ENCODE results near the gene DMD. TPM values are rescaled to one million over a fixed set of nuclear protein-coding genes. Genes with fewer than 3 reads are reported as not detected.

DMD gene
- total and polyA plus RNA-seq, 5 donors = 49.5 to 173 (median 125) TPM

- DNase-seq = peak in 2 of 3 donors; percentile 9 to 31
- ATAC-seq = no peak
- intact Hi-C loops (cut with DNase I) = no loop called here
- WGBS = 75% methylated on average over 4 of the region's 4 CpGs
- no peaks in the 10 kb centered on the region for H3K27me3 ChIP-seq (ENCODE audit: control insufficient read depth, insufficient read depth)
- H3K4me1 ChIP-seq (ENCODE audit: control insufficient read depth, insufficient read depth, low read length) = no peaks in the 10 kb centered on the region
- H3K4me3 ChIP-seq (ENCODE audit: low read length) = no peak overlapping the region
- no peak overlapping the region for H3K27ac ChIP-seq (ENCODE audit: low read length)
- no peaks in the 10 kb centered on the region for H3K9me3 ChIP-seq (ENCODE audit: control insufficient read depth, low read length)
Observed at GRCh38 chrX:32041181-32041580, 1170.2 kb downstream of the DMD start.

- Histone ChIP-seq H3K9me3 (ENCODE audit: control insufficient read depth, low read length) (no peaks in the 10 kb centered on the region), H3K27me3 (ENCODE audit: control insufficient read depth, insufficient read depth) (no peaks in the 10 kb centered on the region), H3K4me3 (ENCODE audit: low read length) (no peak overlapping the region), H3K27ac (ENCODE audit: low read length) (no peak overlapping the region), H3K4me1 (ENCODE audit: control insufficient read depth, insufficient read depth, low read length) (no peaks in the 10 kb centered on the region)
- no peak for DNase-seq
- 78% methylated on average over 3 of the region's 3 CpGs for WGBS
- no peak for ATAC-seq
- intact Hi-C loops (cut with DNase I) = no loop called here
Observed at GRCh38 chrX:32026772-32027171, 1184.6 kb downstream of the DMD start.

- no peak overlapping the region for H3K27ac ChIP-seq (ENCODE audit: low read length)
- H3K27me3 ChIP-seq (ENCODE audit: control insufficient read depth, insufficient read depth) = no peaks in the 10 kb centered on the region
- intact Hi-C loops (cut with DNase I) = no loop called here
- H3K4me1 ChIP-seq (ENCODE audit: control insufficient read depth, insufficient read depth, low read length) = no peaks in the 10 kb centered on the region
- no peak for ATAC-seq
- H3K9me3 ChIP-seq (ENCODE audit: control insufficient read depth, low read length) = no peaks in the 10 kb centered on the region
- no peak overlapping the region for H3K4me3 ChIP-seq (ENCODE audit: low read length)
- 93% methylated on average over 9 of the region's 9 CpGs for WGBS
- DNase-seq = peak in 1 of 3 donors; percentile 21
Observed at GRCh38 chrX:32024072-32024471, 1187.3 kb downstream of the DMD start.

GRCh38 chrX:32016195-32016594, 1195.2 kb downstream of the DMD start:
- intact Hi-C loops (cut with DNase I) = no loop called here
- 84% methylated on average over 6 of the region's 6 CpGs for whole genome bisulfite sequencing
- no peak for DNase-seq
- no peak overlapping the region for H3K27ac ChIP-seq (ENCODE audit: low read length)
- no peak overlapping the region for H3K4me3 ChIP-seq (ENCODE audit: low read length)
- H3K9me3 ChIP-seq (ENCODE audit: control insufficient read depth, low read length) = no peaks in the 10 kb centered on the region
- H3K4me1 ChIP-seq (ENCODE audit: control insufficient read depth, insufficient read depth, low read length) = no peaks in the 10 kb centered on the region
- H3K27me3 ChIP-seq (ENCODE audit: control insufficient read depth, insufficient read depth) = no peaks in the 10 kb centered on the region
- no peak for ATAC-seq

GRCh38 chrX:32010948-32011347, 1200.4 kb downstream of the DMD start:
- ATAC-seq (no peak), DNase-seq (no peak)
- 87% methylated on average over 5 of the region's 5 CpGs for WGBS
- Histone ChIP-seq H3K9me3 (ENCODE audit: control insufficient read depth, low read length) (no peaks in the 10 kb centered on the region), H3K27me3 (ENCODE audit: control insufficient read depth, insufficient read depth) (no peaks in the 10 kb centered on the region), H3K4me3 (ENCODE audit: low read length) (no peak overlapping the region), H3K27ac (ENCODE audit: low read length) (no peak overlapping the region), H3K4me1 (ENCODE audit: control insufficient read depth, insufficient read depth, low read length) (no peaks in the 10 kb centered on the region)
- intact Hi-C loops (cut with DNase I) = no loop called here

- Histone ChIP-seq H3K9me3 (ENCODE audit: control insufficient read depth, low read length) (no peaks in the 10 kb centered on the region), H3K4me1 (ENCODE audit: control insufficient read depth, insufficient read depth, low read length) (no peaks in the 10 kb centered on the region), H3K27me3 (ENCODE audit: control insufficient read depth, insufficient read depth) (no peaks in the 10 kb centered on the region), H3K27ac (ENCODE audit: low read length) (no peak overlapping the region), H3K4me3 (ENCODE audit: low read length) (no peak overlapping the region)
- intact Hi-C loops (cut with DNase I) = no loop called here
- DNase-seq (no peak), ATAC-seq (no peak)
- WGBS = 76% methylated on average over 4 of the region's 4 CpGs
Observed at GRCh38 chrX:32010212-32010611, 1201.1 kb downstream of the DMD start.

- H3K4me3 ChIP-seq (ENCODE audit: low read length) = no peak overlapping the region
- no peak overlapping the region for H3K27ac ChIP-seq (ENCODE audit: low read length)
- no peaks in the 10 kb centered on the region for H3K27me3 ChIP-seq (ENCODE audit: control insufficient read depth, insufficient read depth)
- no peak for ATAC-seq
- no peaks in the 10 kb centered on the region for H3K4me1 ChIP-seq (ENCODE audit: control insufficient read depth, insufficient read depth, low read length)
- WGBS = 42% methylated on average over 4 of the region's 4 CpGs
- intact Hi-C loops (cut with DNase I) = no loop called here
- DNase-seq = no peak
- no peaks in the 10 kb centered on the region for H3K9me3 ChIP-seq (ENCODE audit: control insufficient read depth, low read length)
Observed at GRCh38 chrX:31993637-31994036, 1217.7 kb downstream of the DMD start.

GRCh38 chrX:31988975-31989374, 1222.4 kb downstream of the DMD start:
- WGBS = 92% methylated on average over 5 of the region's 5 CpGs
- intact Hi-C loops (cut with DNase I) = no loop called here
- Histone ChIP-seq H3K27me3 (ENCODE audit: control insufficient read depth, insufficient read depth) (no peaks in the 10 kb centered on the region), H3K4me1 (ENCODE audit: control insufficient read depth, insufficient read depth, low read length) (no peaks in the 10 kb centered on the region), H3K27ac (ENCODE audit: low read length) (no peak overlapping the region), H3K9me3 (ENCODE audit: control insufficient read depth, low read length) (no peaks in the 10 kb centered on the region), H3K4me3 (ENCODE audit: low read length) (no peak overlapping the region)
- ATAC-seq = no peak
- DNase-seq = no peak

GRCh38 chrX:31981546-31982062, 1229.7 kb downstream of the DMD start:
- H3K4me1 ChIP-seq (ENCODE audit: control insufficient read depth, insufficient read depth, low read length) = no peaks in the 10 kb centered on the region
- no peak for DNase-seq
- 77% methylated on average over 7 of the region's 7 CpGs for WGBS
- no peak for ATAC-seq
- H3K27me3 ChIP-seq (ENCODE audit: control insufficient read depth, insufficient read depth) = no peaks in the 10 kb centered on the region
- no peak overlapping the region for H3K27ac ChIP-seq (ENCODE audit: low read length)
- intact Hi-C loops (cut with DNase I) = no loop called here
- H3K9me3 ChIP-seq (ENCODE audit: control insufficient read depth, low read length) = no peaks in the 10 kb centered on the region
- H3K4me3 ChIP-seq (ENCODE audit: low read length) = no peak overlapping the region

- Histone ChIP-seq H3K27me3 (ENCODE audit: control insufficient read depth, insufficient read depth) (no peaks in the 10 kb centered on the region), H3K27ac (ENCODE audit: low read length) (no peak overlapping the region), H3K4me3 (ENCODE audit: low read length) (no peak overlapping the region), H3K9me3 (ENCODE audit: control insufficient read depth, low read length) (no peaks in the 10 kb centered on the region), H3K4me1 (ENCODE audit: control insufficient read depth, insufficient read depth, low read length) (no peaks in the 10 kb centered on the region)
- 90% methylated on average over 5 of the region's 5 CpGs for WGBS
- intact Hi-C loops (cut with DNase I) = no loop called here
- no peak for DNase-seq
- no peak for ATAC-seq
Observed at GRCh38 chrX:31969714-31970113, 1241.6 kb downstream of the DMD start.

- WGBS = 91% methylated on average over 1 of the region's 1 CpG
Observed at GRCh38 chrX:31962256-31962655, 1249.1 kb downstream of the DMD start.

GRCh38 chrX:31934842-31935370, 1276.4 kb downstream of the DMD start:
- Histone ChIP-seq H3K9me3 (ENCODE audit: control insufficient read depth, low read length) (no peaks in the 10 kb centered on the region), H3K4me1 (ENCODE audit: control insufficient read depth, insufficient read depth, low read length) (no peaks in the 10 kb centered on the region), H3K4me3 (ENCODE audit: low read length) (no peak overlapping the region), H3K27me3 (ENCODE audit: control insufficient read depth, insufficient read depth) (no peaks in the 10 kb centered on the region), H3K27ac (ENCODE audit: low read length) (no peak overlapping the region)
- intact Hi-C loops (cut with DNase I) = no loop called here
- 79% methylated on average over 5 of the region's 5 CpGs for WGBS
- ATAC-seq (no peak), DNase-seq (no peak)

More at GRCh38 chrX:31962256-31962655, 1249.1 kb downstream of the DMD start:
- no peaks in the 10 kb centered on the region for H3K27me3 ChIP-seq (ENCODE audit: control insufficient read depth, insufficient read depth)
- ATAC-seq = no peak
- H3K4me3 ChIP-seq (ENCODE audit: low read length) = no peak overlapping the region
- DNase-seq = no peak
- H3K9me3 ChIP-seq (ENCODE audit: control insufficient read depth, low read length) = no peaks in the 10 kb centered on the region
- intact Hi-C loops (cut with DNase I) = no loop called here
- H3K4me1 ChIP-seq (ENCODE audit: control insufficient read depth, insufficient read depth, low read length) = no peaks in the 10 kb centered on the region
- no peak overlapping the region for H3K27ac ChIP-seq (ENCODE audit: low read length)

Data from right cardiac atrium (tissue), 5 donors.